ENCODE data around the gene SZT2.

The SZT2 gene

DNA sequence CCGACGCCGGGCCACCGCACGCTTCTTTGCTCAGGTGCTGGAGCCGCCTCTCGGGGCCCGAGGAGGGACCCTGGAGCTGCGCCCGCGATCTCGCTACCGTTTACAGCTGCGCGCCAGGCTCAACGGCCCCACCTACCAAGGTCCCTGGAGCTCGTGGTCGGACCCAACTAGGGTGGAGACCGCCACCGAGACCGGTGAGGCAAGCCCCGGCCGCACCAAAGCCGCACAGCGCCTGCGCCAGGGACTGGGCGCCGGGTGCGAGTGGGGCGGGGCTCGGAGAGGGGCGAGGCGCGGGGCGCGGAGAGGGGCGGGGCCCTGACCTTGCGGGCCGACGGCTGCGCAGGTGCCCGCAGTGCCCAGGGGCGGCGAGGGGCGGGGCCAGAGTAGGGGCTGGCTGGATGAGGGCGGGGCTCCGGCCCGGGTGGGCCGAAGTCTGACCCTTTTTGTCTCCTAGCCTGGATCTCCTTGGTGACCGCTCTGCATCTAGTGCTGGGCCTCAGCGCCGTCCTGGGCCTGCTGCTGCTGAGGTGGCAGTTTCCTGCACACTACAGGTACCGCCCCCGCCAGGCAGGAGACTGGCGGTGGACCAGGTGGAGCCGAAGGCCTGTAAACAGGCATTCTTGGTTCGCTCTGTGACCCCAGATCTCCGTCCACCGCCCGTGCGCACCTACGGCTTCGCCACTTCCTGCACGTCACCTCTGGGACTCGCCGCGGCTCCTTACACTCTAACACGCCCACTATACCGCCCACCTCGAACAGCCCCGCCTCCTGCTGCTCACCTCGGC is 40.7 kb upstream of the SZT2 start:
- WGBS (ENCODE audit: insufficient coverage), result 91% methylated on average over 60 of the region's 72 CpGs
- peak overlapping the region in 3 of 7 experiments; percentile 30 to 57 (median 47) for H3K4me3 ChIP-seq (ENCODE audit: control insufficient read depth in 1 of 7, extremely low read depth in 1 of 7, insufficient read depth in 4 of 7, low read depth in 2 of 7, low read length in 6 of 7)
- no peaks in the 10 kb centered on the region for H3K27me3 ChIP-seq (replicated peaks in 2 of 5; ENCODE audit: control insufficient read depth in 4 of 5, insufficient read depth in 5 of 5, low read length in 4 of 5)
- H3K4me1 ChIP-seq (ENCODE audit: control extremely low read depth in 1 of 4, control insufficient read depth in 4 of 4, insufficient read depth in 4 of 4, low read length in 3 of 4), result peaks cover 0 to 14% (median 8%) of the 10 kb centered on the region in 4 experiments
- peak in 2 of 3 donors; percentile 26 to 29 for DNase-seq
- peaks cover 2 to 51% (median 6%) of the 10 kb centered on the region in 4 experiments for H3K36me3 ChIP-seq (ENCODE audit: control insufficient read depth in 4 of 4, insufficient read depth in 4 of 4, low read length in 3 of 4)
- ChIA-PET CTCF (interaction anchor here (1.6 kb wide), 1 partner anchor 111 kb away, joined by 3 read pairs; no protein-coding TSS in a partner anchor), POLR2A (no interaction called here)
- H3K9me3 ChIP-seq (ENCODE audit: control extremely low read depth in 1 of 5, control insufficient read depth in 4 of 5, insufficient read depth in 2 of 5, low read depth in 1 of 5, low read length in 4 of 5), result no peaks in the 10 kb centered on the region
- peak overlapping the region in 1 of 2 experiments; percentile 50 for H3K27ac ChIP-seq (ENCODE audit: insufficient read depth in 1 of 2, low read depth in 1 of 2, low read length in 2 of 2, poor library complexity in 1 of 2, severe bottlenecking in 2 of 2)

DNA sequence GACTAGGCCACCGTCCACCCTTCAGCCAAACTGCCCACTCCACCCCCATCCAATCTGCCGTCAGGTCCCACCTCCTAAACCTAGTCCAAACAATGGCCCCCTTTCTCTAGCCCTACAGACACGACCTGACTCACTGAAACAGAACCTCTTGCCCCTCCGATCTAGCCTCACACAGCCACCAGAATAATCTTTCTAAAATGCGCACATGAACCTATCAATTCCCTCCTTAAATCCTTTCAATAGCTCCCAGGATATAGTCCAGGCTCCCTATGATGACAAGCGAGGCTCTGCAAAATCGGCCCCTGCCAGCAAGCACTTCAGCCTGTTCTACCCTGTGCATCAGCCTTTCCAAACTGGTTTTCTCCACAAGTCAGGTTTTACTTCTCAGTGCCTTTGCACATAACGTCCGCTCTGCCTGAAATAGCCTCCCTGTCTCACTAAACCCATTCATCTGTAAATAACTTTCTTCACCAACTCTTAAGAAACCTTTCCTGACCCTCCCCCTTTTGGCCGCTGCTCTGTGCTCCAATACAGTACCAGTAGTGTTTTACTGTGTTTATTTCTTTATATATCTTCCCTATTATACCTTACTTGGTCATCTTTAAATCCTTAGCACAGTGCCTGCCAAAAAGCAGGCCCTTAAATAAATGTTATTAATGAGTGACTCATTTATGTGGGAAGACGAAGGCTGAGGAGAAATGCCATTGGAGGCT is 39.9 kb upstream of the SZT2 start:
- ChIA-PET POLR2A (no interaction called here), CTCF (no interaction called here)
- no peaks in the 10 kb centered on the region for H3K27me3 ChIP-seq (replicated peaks in 2 of 5; ENCODE audit: control insufficient read depth in 4 of 5, insufficient read depth in 5 of 5, low read length in 4 of 5)
- peaks cover 0 to 10% (median 7%) of the 10 kb centered on the region in 4 experiments for H3K4me1 ChIP-seq (ENCODE audit: control extremely low read depth in 1 of 4, control insufficient read depth in 4 of 4, insufficient read depth in 4 of 4, low read length in 3 of 4)
- 82% methylated on average over 7 of the region's 11 CpGs for WGBS (ENCODE audit: insufficient coverage)
- H3K9me3 ChIP-seq (ENCODE audit: control extremely low read depth in 1 of 5, control insufficient read depth in 4 of 5, insufficient read depth in 2 of 5, low read depth in 1 of 5, low read length in 4 of 5), result no peaks in the 10 kb centered on the region
- H3K27ac ChIP-seq (ENCODE audit: insufficient read depth in 1 of 2, low read depth in 1 of 2, low read length in 2 of 2, poor library complexity in 1 of 2, severe bottlenecking in 2 of 2), result peak overlapping the region in 1 of 2 experiments; percentile 50
- H3K4me3 ChIP-seq (ENCODE audit: control insufficient read depth in 1 of 7, extremely low read depth in 1 of 7, insufficient read depth in 4 of 7, low read depth in 2 of 7, low read length in 6 of 7), result peak overlapping the region in 2 of 7 experiments; percentile 47 to 57
- H3K36me3 ChIP-seq (ENCODE audit: control insufficient read depth in 4 of 4, insufficient read depth in 4 of 4, low read length in 3 of 4), result peaks cover 2 to 47% (median 8%) of the 10 kb centered on the region in 4 experiments
- no peak for DNase-seq

DNA sequence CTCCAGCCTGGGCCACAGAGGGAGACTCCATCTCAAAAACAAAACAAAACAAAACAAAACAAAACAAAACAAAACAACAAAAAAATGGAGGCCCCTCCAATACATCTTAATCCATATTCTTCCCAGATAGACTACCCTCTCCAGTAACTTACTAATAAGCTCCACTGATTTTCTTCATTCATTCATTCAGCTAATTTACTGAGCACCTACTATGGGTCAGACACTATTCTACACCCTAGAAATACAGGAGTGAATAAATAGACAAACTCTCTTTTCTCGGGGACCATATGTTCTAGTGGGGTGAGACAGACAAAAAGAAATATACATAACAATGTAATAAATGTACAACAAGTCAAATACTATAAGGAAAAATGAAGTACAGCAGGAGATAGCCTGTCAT is 38.7 kb upstream of the SZT2 start:
- ChIA-PET POLR2A (no interaction called here), CTCF (interaction anchor here (1.0 kb wide), 1 partner anchor 9 kb away, joined by 3 read pairs; no protein-coding TSS in a partner anchor)
- Histone ChIP-seq H3K9me3 (ENCODE audit: control extremely low read depth in 1 of 5, control insufficient read depth in 4 of 5, insufficient read depth in 2 of 5, low read depth in 1 of 5, low read length in 4 of 5) (no peaks in the 10 kb centered on the region), H3K4me1 (ENCODE audit: control extremely low read depth in 1 of 4, control insufficient read depth in 4 of 4, insufficient read depth in 4 of 4, low read length in 3 of 4) (peaks cover 0 to 7% (median 2%) of the 10 kb centered on the region in 4 experiments), H3K27ac (ENCODE audit: insufficient read depth in 1 of 2, low read depth in 1 of 2, low read length in 2 of 2, poor library complexity in 1 of 2, severe bottlenecking in 2 of 2) (no peak overlapping the region), H3K27me3 (replicated peaks in 2 of 5; ENCODE audit: control insufficient read depth in 4 of 5, insufficient read depth in 5 of 5, low read length in 4 of 5) (no peaks in the 10 kb centered on the region), H3K4me3 (ENCODE audit: control insufficient read depth in 1 of 7, extremely low read depth in 1 of 7, insufficient read depth in 4 of 7, low read depth in 2 of 7, low read length in 6 of 7) (no peak overlapping the region), H3K36me3 (ENCODE audit: control insufficient read depth in 4 of 4, insufficient read depth in 4 of 4, low read length in 3 of 4) (peaks cover 0 to 45% (median 8%) of the 10 kb centered on the region in 4 experiments)
- DNase-seq, result no peak
- WGBS (ENCODE audit: insufficient coverage), result no CpG with 5 or more reads among the region's 1 CpG

DNA sequence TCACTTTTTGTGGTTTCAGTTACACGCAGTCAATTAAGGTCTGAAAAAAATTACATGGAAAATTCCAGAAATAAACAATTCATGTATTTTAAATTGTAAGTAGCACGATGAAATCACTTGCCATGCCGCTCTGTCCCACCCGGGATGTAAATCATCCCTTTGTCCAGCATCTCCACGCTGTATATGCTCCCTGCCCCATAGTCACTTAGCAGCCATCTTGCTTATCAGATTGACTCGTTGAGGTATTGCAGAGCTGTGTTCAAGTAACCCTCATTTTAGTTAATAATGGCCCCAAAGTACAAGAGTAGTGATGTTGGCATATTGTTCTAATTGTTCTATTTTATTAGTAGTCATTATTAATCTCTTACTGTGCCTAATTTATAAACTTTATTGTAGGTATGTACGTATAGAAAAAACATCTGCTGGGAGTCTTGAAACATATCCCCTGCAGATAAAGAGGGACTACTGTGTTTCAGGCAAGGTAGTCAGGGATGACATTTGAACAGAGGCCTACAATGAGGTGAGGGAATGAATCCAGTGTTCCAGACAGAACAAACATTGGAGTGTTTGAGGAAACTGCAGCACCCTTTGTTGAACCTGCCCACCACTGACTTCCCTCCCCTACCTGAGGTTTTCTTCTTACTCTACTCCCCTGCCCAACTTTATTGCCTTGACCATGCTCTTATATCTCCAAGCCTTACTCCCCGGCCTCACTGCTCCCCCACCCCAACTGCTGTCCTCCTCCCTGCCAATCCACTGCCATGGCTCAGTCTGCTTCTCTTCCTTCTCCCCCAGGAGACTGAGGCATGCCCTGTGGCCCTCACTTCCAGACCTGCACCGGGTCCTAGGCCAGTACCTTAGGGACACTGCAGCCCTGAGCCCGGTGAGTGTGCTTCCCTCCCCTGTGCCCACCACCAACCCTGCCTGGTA is 38.0 kb upstream of the SZT2 start:
- CTCF ChIA-PET, result interaction anchor here (1.0 kb wide), 1 partner anchor 9 kb away, joined by 3 read pairs; no protein-coding TSS in a partner anchor

DNA sequence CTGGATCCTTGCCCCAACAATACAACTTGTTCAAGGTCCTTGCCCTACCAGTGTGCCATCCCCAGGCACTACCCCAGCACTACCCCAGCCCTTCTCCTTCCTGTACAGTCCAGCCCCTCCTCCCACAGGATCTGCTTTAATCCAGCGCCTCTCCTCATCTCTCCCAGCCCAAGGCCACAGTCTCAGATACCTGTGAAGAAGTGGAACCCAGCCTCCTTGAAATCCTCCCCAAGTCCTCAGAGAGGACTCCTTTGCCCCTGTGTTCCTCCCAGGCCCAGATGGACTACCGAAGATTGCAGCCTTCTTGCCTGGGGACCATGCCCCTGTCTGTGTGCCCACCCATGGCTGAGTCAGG is 37.4 kb upstream of the SZT2 start:
- H3K27me3 ChIP-seq (replicated peaks in 2 of 5; ENCODE audit: control insufficient read depth in 4 of 5, insufficient read depth in 5 of 5, low read length in 4 of 5), result no peaks in the 10 kb centered on the region
- H3K4me3 ChIP-seq (ENCODE audit: control insufficient read depth in 1 of 7, extremely low read depth in 1 of 7, insufficient read depth in 4 of 7, low read depth in 2 of 7, low read length in 6 of 7), result no peak overlapping the region
- DNase-seq, result no peak
- POLR2A ChIA-PET, result no interaction called here
- 93% methylated on average over 2 of the region's 2 CpGs for WGBS (ENCODE audit: insufficient coverage)
- H3K27ac ChIP-seq (ENCODE audit: insufficient read depth in 1 of 2, low read depth in 1 of 2, low read length in 2 of 2, poor library complexity in 1 of 2, severe bottlenecking in 2 of 2), result no peak overlapping the region
- H3K4me1 ChIP-seq (ENCODE audit: control extremely low read depth in 1 of 4, control insufficient read depth in 4 of 4, insufficient read depth in 4 of 4, low read length in 3 of 4), result peaks cover 0 to 7% (median 2%) of the 10 kb centered on the region in 4 experiments
- H3K36me3 ChIP-seq (ENCODE audit: control insufficient read depth in 4 of 4, insufficient read depth in 4 of 4, low read length in 3 of 4), result peaks cover 0 to 31% (median 4%) of the 10 kb centered on the region in 4 experiments
- no peaks in the 10 kb centered on the region for H3K9me3 ChIP-seq (ENCODE audit: control extremely low read depth in 1 of 5, control insufficient read depth in 4 of 5, insufficient read depth in 2 of 5, low read depth in 1 of 5, low read length in 4 of 5)
- CTCF ChIA-PET, result no interaction called here

More for the DNA sequence above, 38.0 kb upstream of the SZT2 start:
- Histone ChIP-seq H3K4me1 (ENCODE audit: control extremely low read depth in 1 of 4, control insufficient read depth in 4 of 4, insufficient read depth in 4 of 4, low read length in 3 of 4) (peaks cover 0 to 7% (median 2%) of the 10 kb centered on the region in 4 experiments), H3K4me3 (ENCODE audit: control insufficient read depth in 1 of 7, extremely low read depth in 1 of 7, insufficient read depth in 4 of 7, low read depth in 2 of 7, low read length in 6 of 7) (no peak overlapping the region), H3K27ac (ENCODE audit: insufficient read depth in 1 of 2, low read depth in 1 of 2, low read length in 2 of 2, poor library complexity in 1 of 2, severe bottlenecking in 2 of 2) (no peak overlapping the region), H3K27me3 (replicated peaks in 2 of 5; ENCODE audit: control insufficient read depth in 4 of 5, insufficient read depth in 5 of 5, low read length in 4 of 5) (no peaks in the 10 kb centered on the region), H3K9me3 (ENCODE audit: control extremely low read depth in 1 of 5, control insufficient read depth in 4 of 5, insufficient read depth in 2 of 5, low read depth in 1 of 5, low read length in 4 of 5) (no peaks in the 10 kb centered on the region), H3K36me3 (ENCODE audit: control insufficient read depth in 4 of 4, insufficient read depth in 4 of 4, low read length in 3 of 4) (peaks cover 0 to 38% (median 6%) of the 10 kb centered on the region in 4 experiments)
- DNase-seq, result no peak
- WGBS (ENCODE audit: insufficient coverage), result 90% methylated on average over 8 of the region's 10 CpGs
- POLR2A ChIA-PET, result no interaction called here

DNA sequence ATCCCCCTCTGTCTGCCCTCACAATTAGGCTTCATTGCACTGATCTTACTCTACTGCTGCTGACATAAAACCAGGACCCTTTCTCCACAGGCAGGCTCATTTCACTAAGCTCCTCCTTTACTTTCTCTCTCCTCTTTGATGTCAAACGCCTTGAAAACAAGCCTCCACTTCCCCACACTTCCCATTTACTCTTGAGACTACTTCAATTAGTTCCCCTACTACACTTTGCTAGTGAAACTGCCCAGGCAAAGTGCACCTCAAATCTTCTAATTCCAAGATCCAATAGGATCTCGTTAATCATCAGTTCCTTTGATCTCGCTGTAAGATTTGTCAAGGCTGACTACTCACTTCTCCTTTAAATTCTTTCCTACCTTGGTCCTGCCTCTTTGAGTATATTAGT is 36.8 kb upstream of the SZT2 start:
- H3K4me1 ChIP-seq (ENCODE audit: control extremely low read depth in 1 of 4, control insufficient read depth in 4 of 4, insufficient read depth in 4 of 4, low read length in 3 of 4), result peaks cover 0 to 10% (median 5%) of the 10 kb centered on the region in 4 experiments
- H3K36me3 ChIP-seq (ENCODE audit: control insufficient read depth in 4 of 4, insufficient read depth in 4 of 4, low read length in 3 of 4), result peaks cover 0 to 28% (median 4%) of the 10 kb centered on the region in 4 experiments
- DNase-seq, result no peak
- no peak overlapping the region for H3K4me3 ChIP-seq (ENCODE audit: control insufficient read depth in 1 of 7, extremely low read depth in 1 of 7, insufficient read depth in 4 of 7, low read depth in 2 of 7, low read length in 6 of 7)
- H3K9me3 ChIP-seq (ENCODE audit: control extremely low read depth in 1 of 5, control insufficient read depth in 4 of 5, insufficient read depth in 2 of 5, low read depth in 1 of 5, low read length in 4 of 5), result no peaks in the 10 kb centered on the region
- ChIA-PET CTCF (no interaction called here), POLR2A (no interaction called here)
- no peaks in the 10 kb centered on the region for H3K27me3 ChIP-seq (replicated peaks in 2 of 5; ENCODE audit: control insufficient read depth in 4 of 5, insufficient read depth in 5 of 5, low read length in 4 of 5)
- no peak overlapping the region for H3K27ac ChIP-seq (ENCODE audit: insufficient read depth in 1 of 2, low read depth in 1 of 2, low read length in 2 of 2, poor library complexity in 1 of 2, severe bottlenecking in 2 of 2)
- WGBS (ENCODE audit: insufficient coverage), result 46% methylated on average over 2 of the region's 3 CpGs

Data from common myeloid progenitor, CD34-positive (primary cell).